ENCODE data around the gene VSIG10L2.

DNA sequence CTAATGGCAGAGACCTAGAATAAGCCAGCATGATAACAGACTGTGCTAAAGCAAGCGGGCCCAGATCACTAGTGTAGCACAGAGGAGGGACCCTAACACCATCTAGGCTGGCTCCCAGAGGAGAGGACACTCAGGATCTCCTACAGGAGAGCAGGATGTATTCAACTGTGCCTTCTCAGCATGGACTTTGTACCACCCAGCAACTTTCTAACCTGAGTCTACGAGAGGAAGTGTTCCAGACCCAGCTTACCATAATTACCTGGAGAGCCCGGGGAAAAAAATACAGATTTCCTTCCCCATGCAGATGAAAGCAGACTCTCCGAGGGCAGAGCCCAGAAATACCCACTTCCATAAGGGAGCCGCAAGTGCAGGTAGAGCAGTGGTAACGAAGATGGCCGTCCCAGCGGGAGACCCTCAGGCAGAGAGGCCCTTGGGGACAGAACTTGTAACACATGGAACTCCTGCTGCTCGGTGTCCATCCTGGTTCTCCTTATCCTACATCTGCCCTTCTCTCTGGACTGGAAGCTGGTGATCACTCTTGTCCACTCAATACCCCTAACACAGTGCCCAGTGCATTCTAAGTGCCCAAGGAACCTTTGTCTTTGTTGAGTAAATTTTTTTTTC lies 21.3 kb upstream of the VSIG10L2 start:
- TF ChIP-seq GATA2 (IDR thresholded peaks at IDR 0.05; ENCODE audit: low read depth, low read length) (no peak), GATA3 (IDR thresholded peaks at IDR 0.05; ENCODE audit: low read depth, low read length) (no peak)

Measured in SH-SY5Y (cell line).